ENCODE measurements around the gene ZNF160. TPM values are rescaled to one million over a fixed set of nuclear protein-coding genes. Genes with fewer than 3 reads are reported as not detected.

The ZNF160 gene
- 14.5 TPM for polyA plus RNA-seq (2013, experiment 1 of 2)
- 14.4 TPM for polyA plus RNA-seq (2013, experiment 2 of 2)

DNA sequence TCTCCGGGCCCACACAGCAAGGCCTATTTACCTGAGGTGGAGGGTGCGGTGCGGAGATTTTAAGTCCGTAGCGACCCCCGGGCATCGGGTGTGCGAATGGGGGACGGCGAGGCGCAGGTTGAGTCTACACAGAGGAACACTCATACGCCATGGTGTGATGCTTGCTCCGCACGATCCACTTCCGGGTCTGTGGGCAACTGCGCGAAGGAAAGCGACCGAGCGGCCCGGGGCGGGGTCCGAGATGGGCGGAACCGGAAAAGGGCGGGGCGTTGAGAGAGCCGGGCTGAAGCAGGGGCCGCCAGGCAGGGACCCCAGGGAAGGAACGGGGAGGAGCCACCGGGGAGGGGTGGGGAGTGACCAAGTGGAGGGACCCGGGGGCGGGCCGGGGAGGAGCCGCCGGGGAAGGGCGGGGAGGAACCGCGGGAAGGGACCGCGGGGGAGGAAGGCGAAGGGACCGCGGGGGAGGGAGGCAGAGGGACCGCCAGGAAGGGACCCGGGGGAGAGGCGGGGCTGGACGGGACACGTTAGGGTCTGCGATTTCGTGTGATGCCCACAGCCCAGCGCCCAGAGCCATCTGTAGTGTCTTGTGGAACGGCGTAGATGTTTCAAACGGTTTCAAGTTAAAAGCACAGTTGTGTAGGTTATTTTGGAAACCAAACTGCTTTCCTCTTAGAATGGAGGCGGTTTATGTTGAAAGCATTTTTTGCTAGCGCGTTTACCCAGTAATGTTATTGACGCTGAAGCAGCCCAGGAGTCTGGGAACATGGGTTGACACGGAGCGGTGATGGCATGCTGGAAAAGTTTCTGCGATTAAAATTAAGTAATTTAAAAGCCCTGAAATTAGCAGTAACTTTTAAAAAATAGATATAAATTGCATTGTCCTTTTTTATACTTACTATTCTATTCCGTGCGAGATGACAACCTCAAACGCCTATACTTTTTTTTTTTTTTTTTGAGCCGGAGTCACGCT lies at the start of gene ZNF160:
Gene ZNF160, minus strand, starts transcription at position 189 of the 970 bp plus-strand sequence. CDS start 17,146 bp downstream, outside the sequence.
- Histone ChIP-seq H2AK5ac (ENCODE audit: low read length) (peak within 1 kb of the TSS; percentile 14), H3K18ac (ENCODE audit: low read length) (peak within 1 kb of the TSS; percentile 69), H3K56ac (ENCODE audit: low read length) (peak within 1 kb of the TSS; percentile 92), H3K23ac (ENCODE audit: low read length) (no peak within 1 kb of the TSS), H3K9ac (ENCODE audit: low read length) (peak within 1 kb of the TSS; percentile 90), H3K4me3 (ENCODE audit: low read length) (peak within 1 kb of the TSS; percentile 96), H3K4ac (ENCODE audit: low read depth, low read length) (peak within 1 kb of the TSS; percentile 6), H4K8ac (ENCODE audit: low read depth, low read length) (no peak within 1 kb of the TSS), H3K27me3 (ENCODE audit: insufficient read depth, low read length, poor library complexity) (no peaks in the 10 kb centered on the region), H3K79me1 (ENCODE audit: low read length) (peaks cover 11% of the 10 kb centered on the region), H2BK5ac (ENCODE audit: low read length) (no peak within 1 kb of the TSS), H3K27ac (ENCODE audit: low read depth, low read length) (no peak within 1 kb of the TSS), H2BK120ac (ENCODE audit: low read depth, low read length) (no peak within 1 kb of the TSS), H4K5ac (ENCODE audit: low read length) (no peak within 1 kb of the TSS), H2BK15ac (replicated peaks; ENCODE audit: low read depth) (no peak within 1 kb of the TSS), H3K36me3 (ENCODE audit: control insufficient read depth, insufficient read depth, low read length) (peaks cover 2% of the 10 kb centered on the region), H3K4me2 (ENCODE audit: low read length) (peak within 1 kb of the TSS; percentile 87), H3K4me1 (ENCODE audit: control insufficient read depth, low read depth, low read length) (peaks cover 5% of the 10 kb centered on the region), H3K79me2 (ENCODE audit: control insufficient read depth, insufficient read depth, low read length) (peaks cover 7% of the 10 kb centered on the region)
- peak; percentile 98 for DNase-seq
- no CpG with 5 or more reads among the region's 67 CpGs for WGBS (ENCODE audit: extremely low coverage, insufficient coverage, low lambda C conversion rate)

DNA sequence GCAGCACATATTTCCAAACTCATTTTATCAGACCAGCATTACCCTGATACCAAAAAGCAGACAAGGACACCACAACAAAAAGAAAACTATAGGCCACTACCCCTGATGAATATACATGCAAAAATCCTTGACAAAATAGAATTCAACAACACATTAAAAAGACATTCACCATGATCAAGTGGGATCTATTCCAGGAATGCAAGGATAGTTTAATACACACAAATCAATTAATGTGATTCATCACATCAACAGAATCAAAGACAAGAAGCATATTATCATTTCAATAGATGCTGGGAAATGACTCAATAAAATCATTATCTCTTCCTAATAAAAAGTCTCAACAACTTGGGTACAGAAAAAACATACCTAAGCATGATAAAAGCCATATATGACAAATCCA lies 44.4 kb upstream of the ZNF160 start:
- Histone ChIP-seq H4K5ac (ENCODE audit: low read length) (no peak overlapping the region), H2BK15ac (replicated peaks; ENCODE audit: low read depth) (no peak overlapping the region), H3K9ac (ENCODE audit: low read length) (no peak overlapping the region), H3K56ac (ENCODE audit: low read length) (no peak overlapping the region), H3K79me2 (ENCODE audit: control insufficient read depth, insufficient read depth, low read length) (no peaks in the 10 kb centered on the region), H3K4me3 (ENCODE audit: low read length) (no peak overlapping the region), H2BK5ac (ENCODE audit: low read length) (no peak overlapping the region), H3K27me3 (ENCODE audit: insufficient read depth, low read length, poor library complexity) (no peaks in the 10 kb centered on the region), H3K4me2 (ENCODE audit: low read length) (no peak overlapping the region), H2BK120ac (ENCODE audit: low read depth, low read length) (no peak overlapping the region), H2AK5ac (ENCODE audit: low read length) (no peak overlapping the region), H3K23ac (ENCODE audit: low read length) (no peak overlapping the region), H3K79me1 (ENCODE audit: low read length) (no peaks in the 10 kb centered on the region), H3K27ac (ENCODE audit: low read depth, low read length) (no peak overlapping the region), H3K4me1 (ENCODE audit: control insufficient read depth, low read depth, low read length) (no peaks in the 10 kb centered on the region), H3K36me3 (ENCODE audit: control insufficient read depth, insufficient read depth, low read length) (peaks cover 4% of the 10 kb centered on the region), H4K8ac (ENCODE audit: low read depth, low read length) (no peak overlapping the region), H3K18ac (ENCODE audit: low read length) (no peak overlapping the region), H3K4ac (ENCODE audit: low read depth, low read length) (no peak overlapping the region)
- no peak for DNase-seq

DNA sequence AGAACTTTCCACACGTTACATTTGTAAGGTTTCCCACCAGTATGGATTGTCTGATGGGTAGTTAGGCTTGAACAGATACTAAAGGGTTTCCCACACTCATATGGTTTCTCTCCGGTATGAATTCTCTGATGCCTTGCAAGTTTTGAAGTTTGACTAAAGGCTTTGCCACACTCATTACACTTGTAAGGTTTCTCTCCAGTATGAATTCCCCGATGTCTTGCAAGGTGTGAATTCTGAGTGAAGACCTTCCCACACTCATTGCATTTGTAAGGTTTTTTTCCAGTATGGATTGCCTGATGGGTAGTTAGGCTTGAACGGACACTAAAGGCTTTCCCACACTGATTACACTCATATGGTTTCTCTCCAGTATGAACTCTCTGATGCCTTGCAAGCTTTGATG lies 37.1 kb upstream of the ZNF160 start:
- Histone ChIP-seq H3K36me3 (ENCODE audit: control insufficient read depth, insufficient read depth, low read length) (peaks cover 6% of the 10 kb centered on the region), H3K4ac (ENCODE audit: low read depth, low read length) (no peak overlapping the region), H4K5ac (ENCODE audit: low read length) (no peak overlapping the region)

DNA sequence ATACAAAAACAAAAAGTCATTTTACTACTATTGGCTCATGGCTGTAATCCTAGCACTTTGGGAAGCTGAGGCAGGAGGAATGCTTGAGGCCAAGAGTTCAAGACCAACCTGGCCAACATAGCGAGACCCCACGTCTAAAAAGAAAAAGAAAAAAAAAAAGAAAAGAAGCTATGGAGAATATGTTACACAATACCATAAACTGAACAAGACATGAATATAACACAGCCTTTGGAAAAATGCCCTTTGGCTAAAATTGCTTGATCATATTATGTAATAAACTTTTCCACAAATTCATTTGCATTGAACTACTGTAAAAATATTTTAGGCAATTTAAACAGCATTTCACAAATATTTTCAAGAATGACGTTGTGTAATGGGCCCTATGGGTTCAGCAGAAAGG lies 33.2 kb upstream of the ZNF160 start:
- Histone ChIP-seq H3K79me1 (ENCODE audit: low read length) (no peaks in the 10 kb centered on the region), H2BK120ac (ENCODE audit: low read depth, low read length) (no peak overlapping the region), H2BK15ac (replicated peaks; ENCODE audit: low read depth) (no peak overlapping the region), H2AK5ac (ENCODE audit: low read length) (no peak overlapping the region), H3K36me3 (ENCODE audit: control insufficient read depth, insufficient read depth, low read length) (peaks cover 3% of the 10 kb centered on the region), H3K27me3 (ENCODE audit: insufficient read depth, low read length, poor library complexity) (no peaks in the 10 kb centered on the region), H3K27ac (ENCODE audit: low read depth, low read length) (no peak overlapping the region), H4K8ac (ENCODE audit: low read depth, low read length) (no peak overlapping the region), H3K18ac (ENCODE audit: low read length) (no peak overlapping the region), H3K79me2 (ENCODE audit: control insufficient read depth, insufficient read depth, low read length) (no peaks in the 10 kb centered on the region), H3K4me1 (ENCODE audit: control insufficient read depth, low read depth, low read length) (peaks cover 4% of the 10 kb centered on the region), H3K4me2 (ENCODE audit: low read length) (no peak overlapping the region), H4K5ac (ENCODE audit: low read length) (no peak overlapping the region), H3K4ac (ENCODE audit: low read depth, low read length) (no peak overlapping the region), H3K56ac (ENCODE audit: low read length) (no peak overlapping the region), H3K9ac (ENCODE audit: low read length) (no peak overlapping the region), H3K4me3 (ENCODE audit: low read length) (no peak overlapping the region), H2BK5ac (ENCODE audit: low read length) (no peak overlapping the region), H3K23ac (ENCODE audit: low read length) (no peak overlapping the region)
- no peak for DNase-seq
- no CpG with 5 or more reads among the region's 3 CpGs for WGBS (ENCODE audit: extremely low coverage, insufficient coverage, low lambda C conversion rate)

More for the DNA sequence above, 37.1 kb upstream of the ZNF160 start:
- H3K56ac ChIP-seq (ENCODE audit: low read length), result no peak overlapping the region
- H3K4me3 ChIP-seq (ENCODE audit: low read length), result peak overlapping the region; percentile 15
- no peaks in the 10 kb centered on the region for H3K79me1 ChIP-seq (ENCODE audit: low read length)
- H4K8ac ChIP-seq (ENCODE audit: low read depth, low read length), result no peak overlapping the region
- H3K4me2 ChIP-seq (ENCODE audit: low read length), result no peak overlapping the region
- no peak overlapping the region for H2BK15ac ChIP-seq (replicated peaks; ENCODE audit: low read depth)
- no peaks in the 10 kb centered on the region for H3K4me1 ChIP-seq (ENCODE audit: control insufficient read depth, low read depth, low read length)
- H2BK5ac ChIP-seq (ENCODE audit: low read length), result no peak overlapping the region
- H3K23ac ChIP-seq (ENCODE audit: low read length), result no peak overlapping the region
- H3K9ac ChIP-seq (ENCODE audit: low read length), result no peak overlapping the region
- H3K18ac ChIP-seq (ENCODE audit: low read length), result no peak overlapping the region
- H3K27ac ChIP-seq (ENCODE audit: low read depth, low read length), result no peak overlapping the region
- WGBS (ENCODE audit: extremely low coverage, insufficient coverage, low lambda C conversion rate), result no CpG with 5 or more reads among the region's 4 CpGs
- peak; percentile 10 for DNase-seq
- H3K79me2 ChIP-seq (ENCODE audit: control insufficient read depth, insufficient read depth, low read length), result no peaks in the 10 kb centered on the region
- H3K27me3 ChIP-seq (ENCODE audit: insufficient read depth, low read length, poor library complexity), result no peaks in the 10 kb centered on the region
- no peak overlapping the region for H2BK120ac ChIP-seq (ENCODE audit: low read depth, low read length)
- H2AK5ac ChIP-seq (ENCODE audit: low read length), result no peak overlapping the region

DNA sequence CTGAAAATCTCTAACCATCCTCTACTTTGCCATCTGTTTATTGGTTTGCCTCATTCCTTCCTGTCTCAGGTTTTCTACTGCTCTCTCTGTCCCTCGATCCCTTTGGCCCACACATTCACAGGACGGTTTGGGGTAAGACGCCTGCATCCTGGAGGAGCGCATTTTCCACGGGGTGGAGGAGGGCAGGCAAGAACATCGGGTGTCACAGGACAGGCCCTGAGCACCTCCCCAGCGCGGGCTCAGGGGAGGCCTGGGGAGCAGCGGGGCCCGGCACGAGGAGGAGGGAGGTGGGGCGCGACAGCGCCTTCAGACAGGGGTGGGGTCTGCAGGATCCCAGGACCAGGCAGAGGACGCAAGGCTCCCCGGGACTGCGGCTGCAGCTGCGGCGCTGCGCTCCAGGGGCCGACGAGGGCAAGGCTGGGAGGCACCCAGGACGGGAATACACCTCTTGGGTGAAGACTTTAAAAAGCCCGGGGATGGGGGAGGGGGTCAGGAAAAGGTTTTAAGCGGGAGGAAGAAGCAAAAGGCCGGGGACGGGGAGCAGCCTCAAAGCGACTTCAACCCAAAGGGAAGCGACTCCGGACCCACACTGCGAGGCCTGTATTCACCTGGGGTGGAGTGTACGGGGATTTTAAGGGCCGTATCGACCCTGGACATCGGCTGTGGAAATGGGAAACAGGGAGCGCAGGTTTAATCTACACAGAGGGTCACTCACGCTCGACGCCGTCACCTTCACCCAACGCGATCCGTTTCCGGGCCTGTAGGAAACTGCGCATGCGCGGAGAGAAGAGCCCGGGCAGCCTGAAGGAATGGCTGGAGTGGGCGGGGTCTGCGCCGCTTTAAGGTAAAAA lies 29.1 kb upstream of the ZNF160 start, which contains the start of gene ZNF415:
Gene ZNF415, minus strand, starts transcription at position 770 of the 851 bp plus-strand sequence. CDS start 10,234 bp downstream, outside the sequence.
- peak within 1 kb of the TSS; percentile 91 for H3K56ac ChIP-seq (ENCODE audit: low read length)
- no peak within 1 kb of the TSS for H2AK5ac ChIP-seq (ENCODE audit: low read length)
- peak within 1 kb of the TSS; percentile 77 for H3K18ac ChIP-seq (ENCODE audit: low read length)
- H3K79me2 ChIP-seq (ENCODE audit: control insufficient read depth, insufficient read depth, low read length), result no peaks in the 10 kb centered on the region
- H3K4ac ChIP-seq (ENCODE audit: low read depth, low read length), result no peak within 1 kb of the TSS
- peak within 1 kb of the TSS; percentile 86 for H3K4me2 ChIP-seq (ENCODE audit: low read length)
- peak within 1 kb of the TSS; percentile 83 for H3K9ac ChIP-seq (ENCODE audit: low read length)
- H3K27ac ChIP-seq (ENCODE audit: low read depth, low read length), result no peak within 1 kb of the TSS
- H3K36me3 ChIP-seq (ENCODE audit: control insufficient read depth, insufficient read depth, low read length), result no peaks in the 10 kb centered on the region
- H2BK15ac ChIP-seq (replicated peaks; ENCODE audit: low read depth), result no peak within 1 kb of the TSS
- H3K27me3 ChIP-seq (ENCODE audit: insufficient read depth, low read length, poor library complexity), result no peaks in the 10 kb centered on the region
- no peak within 1 kb of the TSS for H4K5ac ChIP-seq (ENCODE audit: low read length)
- H4K8ac ChIP-seq (ENCODE audit: low read depth, low read length), result peak within 1 kb of the TSS; percentile 84
- no peaks in the 10 kb centered on the region for H3K79me1 ChIP-seq (ENCODE audit: low read length)
- DNase-seq, result peak; percentile 89
- H2BK5ac ChIP-seq (ENCODE audit: low read length), result no peak within 1 kb of the TSS
- no CpG with 5 or more reads among the region's 51 CpGs for WGBS (ENCODE audit: extremely low coverage, insufficient coverage, low lambda C conversion rate)
- no peak within 1 kb of the TSS for H3K23ac ChIP-seq (ENCODE audit: low read length)
- peak within 1 kb of the TSS; percentile 84 for H3K4me3 ChIP-seq (ENCODE audit: low read length)
- peaks cover 4% of the 10 kb centered on the region for H3K4me1 ChIP-seq (ENCODE audit: control insufficient read depth, low read depth, low read length)
- no peak within 1 kb of the TSS for H2BK120ac ChIP-seq (ENCODE audit: low read depth, low read length)
